Measurements from ENCODE around the gene CLDN15. TPM values are rescaled to one million over a fixed set of nuclear protein-coding genes. Genes with fewer than 3 reads are reported as not detected.

CLDN15 gene
- total and polyA plus RNA-seq, 10 donors: 11.1 to 49.2 (median 21.2) TPM

Small RNAs within 50 kb of the gene (small RNA-seq; reads per million reads assigned to genes)
- 0 reads per million in 4 donors for gene RNU6-1104P

Other genes starting within 250 kb of the CLDN15 start
- not detected for gene MUC17, start 217.7 kb downstream of the CLDN15 start, total RNA-seq
- not detected for gene MUC17, start 217.7 kb downstream of the CLDN15 start, polyA plus RNA-seq
- 10 to 100 TPM; 34.9 to 82.2 (median 52.2) TPM for gene TRIM56, start 152.3 kb downstream of the CLDN15 start, total RNA-seq
- gene TRIM56, start 152.3 kb downstream of the CLDN15 start, polyA plus RNA-seq: 10 to 100 TPM in 1 of 3 donors, 1 to 10 TPM in 2; 5.0 to 16.0 (median 6.3) TPM
- gene SERPINE1, start 110.7 kb downstream of the CLDN15 start, total RNA-seq: 10 to 100 TPM in 3 of 7 donors, 1 to 10 TPM in 4; 2.3 to 46.4 (median 8.0) TPM
- 1 to 10 TPM; 2.2 to 4.6 (median 2.6) TPM for gene SERPINE1, start 110.7 kb downstream of the CLDN15 start, polyA plus RNA-seq
- gene AP1S1, start 83.3 kb downstream of the CLDN15 start, total RNA-seq: 10 to 100 TPM; 20.8 to 49.5 (median 30.4) TPM
- 10 to 100 TPM; 15.4 to 45.0 (median 31.8) TPM for gene AP1S1, start 83.3 kb downstream of the CLDN15 start, polyA plus RNA-seq
- gene VGF, start 72.2 kb downstream of the CLDN15 start, total RNA-seq: under 1 TPM in 2 of 7 donors, not detected in 5; 0.19 to 0.21 TPM
- gene VGF, start 72.2 kb downstream of the CLDN15 start, polyA plus RNA-seq: under 1 TPM in 2 of 3 donors, not detected in 1; 0.06 to 0.09 TPM
- not detected for gene NAT16, start 57.5 kb downstream of the CLDN15 start, total RNA-seq
- gene NAT16, start 57.5 kb downstream of the CLDN15 start, polyA plus RNA-seq: not detected
- gene MOGAT3, start 36.8 kb downstream of the CLDN15 start, total RNA-seq: not detected
- not detected for gene MOGAT3, start 36.8 kb downstream of the CLDN15 start, polyA plus RNA-seq
- gene PLOD3, start 20.2 kb downstream of the CLDN15 start, total RNA-seq: 10 to 100 TPM; 36.4 to 72.5 (median 59.5) TPM
- gene PLOD3, start 20.2 kb downstream of the CLDN15 start, polyA plus RNA-seq: 10 to 100 TPM; 20.4 to 42.4 (median 25.4) TPM
- 10 to 100 TPM; 47.3 to 69.3 (median 60.4) TPM for gene ZNHIT1, start 19.6 kb downstream of the CLDN15 start, total RNA-seq
- gene ZNHIT1, start 19.6 kb downstream of the CLDN15 start, polyA plus RNA-seq: 100 to 1,000 TPM in 2 of 3 donors, 10 to 100 TPM in 1; 86.3 to 127 (median 103) TPM
- 100 to 1,000 TPM; 130 to 234 (median 179) TPM for gene FIS1, start 7.3 kb upstream of the CLDN15 start, total RNA-seq
- gene FIS1, start 7.3 kb upstream of the CLDN15 start, polyA plus RNA-seq: 100 to 1,000 TPM; 131 to 250 (median 179) TPM
- 1 to 10 TPM; 5.5 to 7.2 (median 6.5) TPM for gene IFT22, start 84.0 kb upstream of the CLDN15 start, total RNA-seq
- gene IFT22, start 84.0 kb upstream of the CLDN15 start, polyA plus RNA-seq: 10 to 100 TPM in 1 of 3 donors, 1 to 10 TPM in 2; 7.8 to 11.0 (median 8.0) TPM
- under 1 TPM in 3 of 7 donors, not detected in 4; 0.15 to 0.23 (median 0.19) TPM for gene COL26A1, start 125.1 kb upstream of the CLDN15 start, total RNA-seq
- under 1 TPM; 0.22 to 0.32 (median 0.29) TPM for gene COL26A1, start 125.1 kb upstream of the CLDN15 start, polyA plus RNA-seq

Data from spleen (tissue), 11 donors.